ENCODE measurements around the gene MUC2. TPM values are rescaled to one million over a fixed set of nuclear protein-coding genes. Genes with fewer than 3 reads are reported as not detected.

MUC2 gene
- total RNA-seq, 1 donor from 2014 or later = 2.7 TPM

GRCh38 chr11:1069740-1070139, 4.9 kb upstream of the MUC2 start:
- TF ChIP-seq CTCF (conservative IDR thresholded peaks at IDR 0.05) = no peak
- Mint-ChIP-seq H3K27ac (no peak overlapping the region), H3K9me3 (no peaks in the 10 kb centered on the region), H3K4me1 (ENCODE audit: unreplicated experiment) (no peaks in the 10 kb centered on the region), H3K27me3 (peaks cover 14% of the 10 kb centered on the region), H3K4me3 (no peak overlapping the region), H3K36me3 (no peaks in the 10 kb centered on the region)
- no peak for DNase-seq (ENCODE audit: extremely low spot score, unreplicated experiment)

- DNase-seq (ENCODE audit: extremely low spot score, unreplicated experiment) = no peak
- Mint-ChIP-seq H3K9me3 (no peaks in the 10 kb centered on the region), H3K4me3 (no peak overlapping the region), H3K27ac (no peak overlapping the region), H3K36me3 (no peaks in the 10 kb centered on the region), H3K27me3 (peaks cover 11% of the 10 kb centered on the region), H3K4me1 (ENCODE audit: unreplicated experiment) (no peaks in the 10 kb centered on the region)
- TF ChIP-seq CTCF (conservative IDR thresholded peaks at IDR 0.05) = no peak
Measured at GRCh38 chr11:1070594-1071462, 3.8 kb upstream of the MUC2 start.

GRCh38 chr11:1071571-1072115, 3.0 kb upstream of the MUC2 start:
- no peak for TF ChIP-seq CTCF (conservative IDR thresholded peaks at IDR 0.05)
- DNase-seq (ENCODE audit: extremely low spot score, unreplicated experiment) = no peak
- Mint-ChIP-seq H3K4me3 (no peak overlapping the region), H3K27ac (no peak overlapping the region), H3K36me3 (no peaks in the 10 kb centered on the region), H3K9me3 (no peaks in the 10 kb centered on the region), H3K27me3 (peaks cover 9% of the 10 kb centered on the region), H3K4me1 (ENCODE audit: unreplicated experiment) (no peaks in the 10 kb centered on the region)

GRCh38 chr11:1072116-1072820, 2.4 kb upstream of the MUC2 start:
- H3K9me3 Mint-ChIP-seq = no peaks in the 10 kb centered on the region
- H3K27ac Mint-ChIP-seq = no peak overlapping the region
- H3K4me1 Mint-ChIP-seq (ENCODE audit: unreplicated experiment) = no peaks in the 10 kb centered on the region
- H3K36me3 Mint-ChIP-seq = no peaks in the 10 kb centered on the region
- H3K27me3 Mint-ChIP-seq = peaks cover 8% of the 10 kb centered on the region
- no peak for DNase-seq (ENCODE audit: extremely low spot score, unreplicated experiment)
- no peak overlapping the region for H3K4me3 Mint-ChIP-seq
- TF ChIP-seq CTCF (conservative IDR thresholded peaks at IDR 0.05) = no peak

- Mint-ChIP-seq H3K4me1 (ENCODE audit: unreplicated experiment) (no peaks in the 10 kb centered on the region), H3K27ac (no peak overlapping the region), H3K27me3 (peaks cover 7% of the 10 kb centered on the region), H3K9me3 (no peaks in the 10 kb centered on the region), H3K4me3 (no peak overlapping the region), H3K36me3 (no peaks in the 10 kb centered on the region)
- no peak for TF ChIP-seq CTCF (conservative IDR thresholded peaks at IDR 0.05)
- no peak for DNase-seq (ENCODE audit: extremely low spot score, unreplicated experiment)
Measured at GRCh38 chr11:1072821-1073231, 1.8 kb upstream of the MUC2 start.

All from type B pancreatic cell (in vitro differentiated cells).